Trophoblast cell (in vitro differentiated cells and primary cell): ENCODE results near the gene CLSTN3.

Experiments
- DNase-seq, 2 donors: peaks; one replicate each; pipeline ENCODE4 v3.0.0-alpha.2; 2016
- H2AFZ ChIP-seq: 2 replicates; pipeline ENCODE4 v1.6.1; 2013; ENCODE audit warnings: low read length, moderate library complexity, mild to moderate bottlenecking; ENCODE audit not compliant: insufficient read depth, poor library complexity
- H2AK5ac ChIP-seq: 2 replicates; pipeline ENCODE4 v1.6.1; 2013; ENCODE audit warnings: mild to moderate bottlenecking, low read length
- H2BK120ac ChIP-seq: 2 replicates; pipeline ENCODE4 v1.6.1; 2013; ENCODE audit warnings: low read length, mild to moderate bottlenecking, moderate library complexity; ENCODE audit not compliant: insufficient read depth, poor library complexity
- H2BK12ac ChIP-seq: 2 replicates; pipeline ENCODE4 v1.6.1; 2013; ENCODE audit warnings: mild to moderate bottlenecking, low read length, moderate library complexity
- H2BK5ac ChIP-seq: 2 replicates; pipeline ENCODE4 v1.6.1; 2013; ENCODE audit warnings: low read length, low read depth, moderate library complexity, mild to moderate bottlenecking; ENCODE audit not compliant: poor library complexity
- H3K14ac ChIP-seq: 2 replicates; pipeline ENCODE4 v1.6.1; 2013; ENCODE audit warnings: mild to moderate bottlenecking, low read length
- H3K18ac ChIP-seq: 2 replicates; pipeline ENCODE4 v1.6.1; 2013; ENCODE audit warnings: mild to moderate bottlenecking, low read length
- H3K23ac ChIP-seq: 2 replicates; pipeline ENCODE4 v1.6.1; 2013; ENCODE audit warnings: low read length
- H3K27ac ChIP-seq: 2 replicates; pipeline ENCODE4 v1.5.1; 2013; ENCODE audit warnings: low read depth, mild to moderate bottlenecking, inconsistent platforms, low read length, moderate library complexity
- H3K27me3 ChIP-seq: 2 replicates; pipeline ENCODE4 v1.6.1; 2013; ENCODE audit warnings: inconsistent platforms, mild to moderate bottlenecking, low read length, moderate library complexity; ENCODE audit not compliant: insufficient read depth
- H3K36me3 ChIP-seq, 2 experiments: 1 replicate in 1 of 2; 2 replicates in 1 of 2; pipeline ENCODE4 v1.6.1; 2013; ENCODE audit warnings: low read length in 2 of 2, mild to moderate bottlenecking in 2 of 2, moderate library complexity in 1 of 2; ENCODE audit not compliant: insufficient read depth in 2 of 2, control insufficient read depth in 1 of 2
- H3K4ac ChIP-seq: 2 replicates; pipeline ENCODE4 v1.6.1; 2013; ENCODE audit warnings: low read depth, mild to moderate bottlenecking, low read length, moderate library complexity
- H3K4me1 ChIP-seq, 2 experiments: 1 replicate in 1 of 2; 2 replicates in 1 of 2; pipeline ENCODE4 v1.6.1; 2013; ENCODE audit warnings: low read length in 2 of 2, mild to moderate bottlenecking in 2 of 2, moderate library complexity in 1 of 2; ENCODE audit not compliant: insufficient read depth in 2 of 2, control insufficient read depth in 1 of 2
- H3K4me2 ChIP-seq: 2 replicates; pipeline ENCODE4 v1.6.1; 2013; ENCODE audit warnings: inconsistent platforms, mild to moderate bottlenecking, low read length, moderate library complexity
- H3K4me3 ChIP-seq: 2 replicates; pipeline ENCODE4 v1.5.1; 2013; ENCODE audit warnings: mild to moderate bottlenecking, low read depth, low read length, inconsistent platforms
- H3K79me1 ChIP-seq: one replicate; pipeline ENCODE4 v1.6.1; 2013; ENCODE audit warnings: low read length
- H3K79me2 ChIP-seq: 2 replicates; pipeline ENCODE4 v1.6.1; 2013; ENCODE audit warnings: low read length, mild to moderate bottlenecking; ENCODE audit not compliant: control insufficient read depth, insufficient read depth, poor library complexity
- H3K9ac ChIP-seq: 2 replicates; pipeline ENCODE4 v1.6.1; 2013; ENCODE audit warnings: mild to moderate bottlenecking, low read length
- H3K9me3 ChIP-seq: 2 replicates; pipeline ENCODE4 v1.6.1; 2013; ENCODE audit warnings: low read depth, mild to moderate bottlenecking, control low read depth, inconsistent platforms, low read length; ENCODE audit not compliant: insufficient read depth
- H4K12ac ChIP-seq: 2 replicates; pipeline ENCODE4 v1.6.1; 2013; ENCODE audit warnings: low read depth, mild to moderate bottlenecking, low read length, moderate library complexity
- H4K8ac ChIP-seq: 2 replicates; pipeline ENCODE4 v1.6.1; 2013; ENCODE audit warnings: low read depth, mild to moderate bottlenecking, low read length, moderate library complexity
- H4K91ac ChIP-seq: one replicate; pipeline ENCODE4 v1.6.1; 2013; ENCODE audit warnings: low read depth, mild to moderate bottlenecking, low read length, moderate library complexity
- WGBS: extraction: QIAGEN DNeasy Blood & Tissue Kit; methylation state at CpG from one replicate; pipeline ENCODE4 v1.1.7; 2013; ENCODE audit warnings: missing lambda C conversion rate; ENCODE audit not compliant: insufficient read length, insufficient coverage; ENCODE audit errors: extremely low coverage; 5-methylcytosine and 5-hydroxymethylcytosine counted together

The CLSTN3 gene

GRCh38 chr12:7114008-7114407, 16.2 kb upstream of the CLSTN3 start:
- Histone ChIP-seq H4K91ac (no peak overlapping the region), H3K23ac (no peak overlapping the region), H2BK12ac (no peak overlapping the region), H4K12ac (no peak overlapping the region), H3K9ac (no peak overlapping the region), H3K27ac (no peak overlapping the region), H2BK5ac (no peak overlapping the region), H3K27me3 (no peaks in the 10 kb centered on the region), H3K36me3 (peaks cover 5 to 10% of the 10 kb centered on the region in 2 experiments), H3K79me2 (no peaks in the 10 kb centered on the region), H3K4me1 (no peaks in the 10 kb centered on the region), H3K14ac (no peak overlapping the region), H2BK120ac (no peak overlapping the region), H3K4me2 (no peak overlapping the region), H2AFZ (no peak overlapping the region), H3K79me1 (peaks cover under 1% of the 10 kb centered on the region), H2AK5ac (no peak overlapping the region), H3K4ac (no peak overlapping the region), H3K4me3 (no peak overlapping the region), H4K8ac (no peak overlapping the region), H3K18ac (no peak overlapping the region), H3K9me3 (no peaks in the 10 kb centered on the region)
- no CpG with 5 or more reads among the region's 11 CpGs for WGBS
- no peak for DNase-seq

- Histone ChIP-seq H3K14ac (no peak overlapping the region), H2AK5ac (no peak overlapping the region), H3K36me3 (peaks cover 5 to 10% of the 10 kb centered on the region in 2 experiments), H2AFZ (no peak overlapping the region), H3K27ac (no peak overlapping the region), H4K12ac (no peak overlapping the region), H3K4me3 (no peak overlapping the region), H3K18ac (no peak overlapping the region), H3K4me2 (no peak overlapping the region), H3K79me1 (no peaks in the 10 kb centered on the region), H2BK120ac (no peak overlapping the region), H2BK5ac (no peak overlapping the region), H4K91ac (no peak overlapping the region), H3K27me3 (no peaks in the 10 kb centered on the region), H3K9me3 (no peaks in the 10 kb centered on the region), H3K79me2 (no peaks in the 10 kb centered on the region), H2BK12ac (no peak overlapping the region), H4K8ac (no peak overlapping the region), H3K4ac (no peak overlapping the region), H3K23ac (no peak overlapping the region), H3K4me1 (no peaks in the 10 kb centered on the region), H3K9ac (no peak overlapping the region)
- WGBS: no CpG with 5 or more reads among the region's 6 CpGs
- DNase-seq: peak; percentile 91 to 94
Measured at GRCh38 chr12:7114851-7115250, 15.3 kb upstream of the CLSTN3 start.

- peaks cover 2% of the 10 kb centered on the region for H3K9me3 ChIP-seq
- no CpG with 5 or more reads among the region's 3 CpGs for WGBS
- H2BK120ac ChIP-seq: no peak overlapping the region
- no peak overlapping the region for H2BK5ac ChIP-seq
- no peaks in the 10 kb centered on the region for H3K4me1 ChIP-seq
- H2BK12ac ChIP-seq: no peak overlapping the region
- no peak overlapping the region for H3K4ac ChIP-seq
- no peak overlapping the region for H3K9ac ChIP-seq
- no peaks in the 10 kb centered on the region for H3K27me3 ChIP-seq
- no peak overlapping the region for H3K4me2 ChIP-seq
- H2AFZ ChIP-seq: no peak overlapping the region
- H3K14ac ChIP-seq: no peak overlapping the region
- H3K36me3 ChIP-seq: peaks cover 5 to 10% of the 10 kb centered on the region in 2 experiments
- no peaks in the 10 kb centered on the region for H3K79me1 ChIP-seq
- H3K18ac ChIP-seq: no peak overlapping the region
- H3K27ac ChIP-seq: no peak overlapping the region
- DNase-seq: no peak
- no peak overlapping the region for H4K8ac ChIP-seq
- no peaks in the 10 kb centered on the region for H3K79me2 ChIP-seq
- no peak overlapping the region for H4K12ac ChIP-seq
- no peak overlapping the region for H3K4me3 ChIP-seq
- H2AK5ac ChIP-seq: no peak overlapping the region
- H3K23ac ChIP-seq: no peak overlapping the region
- H4K91ac ChIP-seq: no peak overlapping the region
Measured at GRCh38 chr12:7116196-7116595, 14.0 kb upstream of the CLSTN3 start.

DNA sequence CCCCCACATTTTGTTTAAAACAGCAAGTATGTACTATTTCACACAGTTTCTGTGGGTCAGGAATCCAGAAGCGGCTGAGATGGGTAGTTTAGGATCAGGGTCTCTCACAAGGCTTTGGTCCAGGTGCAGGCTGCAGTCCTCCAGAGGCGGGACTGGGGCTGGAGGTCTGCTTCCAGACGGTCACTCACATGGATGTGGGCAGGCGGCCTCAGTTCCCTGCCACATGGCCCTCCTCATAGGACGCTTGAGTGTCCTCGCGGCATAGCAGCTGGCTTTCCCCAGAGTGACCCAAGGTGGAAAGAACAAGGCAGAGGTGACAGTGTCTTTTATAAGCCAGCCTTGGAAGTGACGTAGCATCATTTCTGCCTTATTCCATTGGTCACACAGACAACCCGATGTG, 13.3 kb upstream of the CLSTN3 start:
- H3K14ac ChIP-seq: no peak overlapping the region
- H3K9ac ChIP-seq: no peak overlapping the region
- no peak overlapping the region for H2BK5ac ChIP-seq
- H4K12ac ChIP-seq: no peak overlapping the region
- H3K36me3 ChIP-seq: peaks cover 5 to 10% of the 10 kb centered on the region in 2 experiments
- no peak overlapping the region for H3K23ac ChIP-seq
- no peak overlapping the region for H2AFZ ChIP-seq
- no peak overlapping the region for H3K27ac ChIP-seq
- no peaks in the 10 kb centered on the region for H3K79me1 ChIP-seq
- no peak overlapping the region for H2BK120ac ChIP-seq
- no peak overlapping the region for H4K8ac ChIP-seq
- peaks cover 2% of the 10 kb centered on the region for H3K9me3 ChIP-seq
- H3K4me3 ChIP-seq: no peak overlapping the region
- H3K18ac ChIP-seq: no peak overlapping the region
- no peaks in the 10 kb centered on the region for H3K27me3 ChIP-seq
- no peak overlapping the region for H2AK5ac ChIP-seq
- H2BK12ac ChIP-seq: no peak overlapping the region
- DNase-seq: no peak
- no peak overlapping the region for H3K4ac ChIP-seq
- H3K4me1 ChIP-seq: no peaks in the 10 kb centered on the region
- no CpG with 5 or more reads among the region's 9 CpGs for WGBS
- no peak overlapping the region for H3K4me2 ChIP-seq
- H3K79me2 ChIP-seq: no peaks in the 10 kb centered on the region
- no peak overlapping the region for H4K91ac ChIP-seq
